WTC11 (cell line): ENCODE results near the gene KLHL34. TPM values are rescaled to one million over a fixed set of nuclear protein-coding genes. Genes with fewer than 3 reads are reported as not detected.
A peak's percentile ranks its signal among the peaks of the same experiment; 100 is the strongest.

ENCODE experiments used
- ATAC-seq: fragments of 200-7000 bp; cut with Tn5 transposase; 2 replicates; pipeline ENCODE4 v1.10.0; 2021; ENCODE audit warnings: mild to moderate bottlenecking, moderate library complexity
- CTCF ChIA-PET: fragments of 300-600 bp; sonication (Branson Sonifier 250); formaldehyde crosslinking; loops from one replicate; lab custom pipeline; 2021; ENCODE audit warnings: antibody characterized with exemption; lab: Charles Lee
- POLR2A ChIA-PET: fragments of 350-600 bp; sonication (Branson Sonifier 250); formaldehyde crosslinking; loops from one replicate; lab custom pipeline; 2021; ENCODE audit warnings: antibody characterized with exemption; lab: Charles Lee
- DNase-seq: peaks from one replicate; pipeline ENCODE4 v3.0.0; 2021; ENCODE audit warnings: low spot score
- H3K27ac Mint-ChIP-seq: 2 replicates; pipeline ENCODE4 v1.8.0; 2021; ENCODE audit warnings: mixed read lengths
- H3K27me3 Mint-ChIP-seq: 2 replicates; pipeline ENCODE4 v1.8.0; 2021; ENCODE audit warnings: low read depth, mild to moderate bottlenecking, moderate library complexity, mixed read lengths
- H3K36me3 Mint-ChIP-seq: 2 replicates; pipeline ENCODE4 v1.8.0; 2021; ENCODE audit warnings: mixed read lengths
- H3K4me1 Mint-ChIP-seq: 2 replicates; pipeline ENCODE4 v1.8.0; 2022; ENCODE audit warnings: mixed read lengths
- H3K4me3 Mint-ChIP-seq: 2 replicates; pipeline ENCODE4 v1.8.0; 2021; ENCODE audit warnings: mild to moderate bottlenecking, moderate library complexity, mixed read lengths
- H3K9me3 Mint-ChIP-seq: 2 replicates; pipeline ENCODE4 v1.8.0; 2021; ENCODE audit warnings: mixed read lengths
- AFF4 ChIP-seq: sonication (generic); formaldehyde crosslinking; IDR thresholded peaks from 2 replicates; pipeline ENCODE4 v1.8.1; 2023; ENCODE audit warnings: mild to moderate bottlenecking, missing genetic modification reagents, borderline replicate concordance
- CBFB ChIP-seq: sonication (generic); formaldehyde crosslinking; IDR thresholded peaks from 2 replicates; pipeline ENCODE4 v1.8.1; 2022; ENCODE audit warnings: mild to moderate bottlenecking, low read depth, missing genetic modification reagents
- E2F1 ChIP-seq: sonication (generic); formaldehyde crosslinking; IDR thresholded peaks from 2 replicates; pipeline ENCODE4 v1.8.0; 2022; ENCODE audit warnings: mild to moderate bottlenecking, missing genetic modification reagents
- MLX ChIP-seq: sonication (generic); formaldehyde crosslinking; IDR thresholded peaks from 2 replicates; pipeline ENCODE4 v1.8.1; 2023; ENCODE audit warnings: mild to moderate bottlenecking, missing genetic modification reagents, moderate library complexity
- NFYB ChIP-seq: sonication (generic); formaldehyde crosslinking; conservative IDR thresholded peaks from 2 replicates; pipeline ENCODE4 v1.8.0; 2022; ENCODE audit warnings: low read depth, missing genetic modification reagents
- RELA ChIP-seq: sonication (generic); formaldehyde crosslinking; IDR thresholded peaks from 2 replicates; pipeline ENCODE4 v1.8.1; 2022; ENCODE audit warnings: missing genetic modification reagents, mild to moderate bottlenecking, borderline replicate concordance
- SMAD3 ChIP-seq: sonication (generic); formaldehyde crosslinking; IDR thresholded peaks from 2 replicates; pipeline ENCODE4 v1.8.0; 2022; ENCODE audit warnings: missing genetic modification reagents, mild to moderate bottlenecking, borderline replicate concordance
- SMAD4 ChIP-seq: sonication (generic); formaldehyde crosslinking; IDR thresholded peaks from 2 replicates; pipeline ENCODE4 v1.8.0; 2022; ENCODE audit warnings: mild to moderate bottlenecking, missing genetic modification reagents
- ZNF121 ChIP-seq: sonication (generic); formaldehyde crosslinking; IDR thresholded peaks from 2 replicates; pipeline ENCODE4 v1.8.0; 2023; ENCODE audit warnings: missing genetic modification reagents
- ZNF423 ChIP-seq: fragments of 250-450 bp; sonication (Bioruptor Pico); IDR thresholded peaks from 2 replicates; pipeline ENCODE4 v2.1.2; 2022; ENCODE audit warnings: mild to moderate bottlenecking, moderate library complexity
- ZNF532 ChIP-seq: fragments of 250-450 bp; sonication (Bioruptor Pico); IDR thresholded peaks from 2 replicates; pipeline ENCODE4 v1.9.0; 2021; ENCODE audit warnings: mild to moderate bottlenecking, borderline replicate concordance
- total RNA-seq: library from RNA; stranded (reverse); gene quantifications from 3 replicates; pipeline ENCODE4 v1.2.3, GENCODE V29; 2021
- TF ChIP-seq, protein P1 (sequence below): sonication (generic); formaldehyde crosslinking; IDR thresholded peaks from 2 replicates; pipeline ENCODE4 v1.8.1; 2022; ENCODE audit warnings: mild to moderate bottlenecking, moderate library complexity, missing genetic modification reagents
- TF ChIP-seq, protein P2 (sequence below): sonication (generic); formaldehyde crosslinking; IDR thresholded peaks from 2 replicates; pipeline ENCODE4 v1.8.1; 2022; ENCODE audit warnings: mild to moderate bottlenecking, missing genetic modification reagents, moderate library complexity, borderline replicate concordance
- TF ChIP-seq, protein P3 (sequence below): sonication (generic); formaldehyde crosslinking; conservative IDR thresholded peaks from 2 replicates; pipeline ENCODE4 v1.8.1; 2023; ENCODE audit warnings: mild to moderate bottlenecking, low read depth, missing genetic modification reagents, moderate library complexity

KLHL34 gene
- total RNA-seq, 1 experiment from 2014 or later: 1.6 TPM

DNA sequence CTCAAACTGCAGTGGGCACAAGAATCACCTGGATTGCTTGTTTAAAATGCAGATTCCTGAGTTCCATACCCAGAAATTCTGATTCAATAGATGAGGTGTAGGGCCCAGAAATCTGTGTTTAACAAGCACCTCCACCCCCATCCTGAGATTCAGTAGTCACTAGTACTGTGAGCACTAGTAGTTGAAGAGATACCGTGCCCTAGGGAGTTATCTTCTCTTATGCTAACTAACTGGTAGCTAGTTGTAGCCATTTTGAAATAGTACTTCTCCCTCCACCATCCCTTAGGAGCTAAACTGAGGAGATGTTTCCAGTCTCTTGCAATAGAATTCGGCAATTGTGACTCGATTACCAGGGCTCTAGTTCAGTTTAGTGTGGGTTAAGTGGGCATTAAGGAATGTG is 18.4 kb downstream of the KLHL34 start:
- peaks cover 3% of the 10 kb centered on the region; the same call in 1 of the 2 replicates for H3K4me1 Mint-ChIP-seq
- no peaks in the 10 kb centered on the region for H3K9me3 Mint-ChIP-seq
- no peaks in the 10 kb centered on the region for H3K36me3 Mint-ChIP-seq
- peak; percentile 59 for ATAC-seq
- ChIA-PET CTCF (no interaction called here), POLR2A (no interaction called here)
- H3K27ac Mint-ChIP-seq: no peak overlapping the region
- no peak overlapping the region for H3K4me3 Mint-ChIP-seq
- no peaks in the 10 kb centered on the region for H3K27me3 Mint-ChIP-seq
- TF ChIP-seq MLX (CRISPR knock-in tag): no peak
- no peak for TF ChIP-seq SMAD4 (CRISPR knock-in tag)
- TF ChIP-seq ZNF423 (CRISPR knock-in tag): no peak
- no peak for TF ChIP-seq E2F1 (CRISPR knock-in tag)
- no peak for TF ChIP-seq AFF4 (CRISPR knock-in tag)
- TF ChIP-seq SMAD3: no peak
- TF ChIP-seq ZNF121 (CRISPR knock-in tag): no peak
- TF ChIP-seq NFYB (CRISPR knock-in tag): no peak
- no peak for TF ChIP-seq ZNF532 (CRISPR knock-in tag)
- TF ChIP-seq, protein P1, sequence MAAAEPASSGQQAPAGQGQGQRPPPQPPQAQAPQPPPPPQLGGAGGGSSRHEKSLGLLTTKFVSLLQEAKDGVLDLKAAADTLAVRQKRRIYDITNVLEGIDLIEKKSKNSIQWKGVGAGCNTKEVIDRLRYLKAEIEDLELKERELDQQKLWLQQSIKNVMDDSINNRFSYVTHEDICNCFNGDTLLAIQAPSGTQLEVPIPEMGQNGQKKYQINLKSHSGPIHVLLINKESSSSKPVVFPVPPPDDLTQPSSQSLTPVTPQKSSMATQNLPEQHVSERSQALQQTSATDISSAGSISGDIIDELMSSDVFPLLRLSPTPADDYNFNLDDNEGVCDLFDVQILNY (CRISPR knock-in tag): no peak
- no peak for TF ChIP-seq RELA (CRISPR knock-in tag)
- TF ChIP-seq, protein P2, sequence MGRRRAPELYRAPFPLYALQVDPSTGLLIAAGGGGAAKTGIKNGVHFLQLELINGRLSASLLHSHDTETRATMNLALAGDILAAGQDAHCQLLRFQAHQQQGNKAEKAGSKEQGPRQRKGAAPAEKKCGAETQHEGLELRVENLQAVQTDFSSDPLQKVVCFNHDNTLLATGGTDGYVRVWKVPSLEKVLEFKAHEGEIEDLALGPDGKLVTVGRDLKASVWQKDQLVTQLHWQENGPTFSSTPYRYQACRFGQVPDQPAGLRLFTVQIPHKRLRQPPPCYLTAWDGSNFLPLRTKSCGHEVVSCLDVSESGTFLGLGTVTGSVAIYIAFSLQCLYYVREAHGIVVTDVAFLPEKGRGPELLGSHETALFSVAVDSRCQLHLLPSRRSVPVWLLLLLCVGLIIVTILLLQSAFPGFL (CRISPR knock-in tag): no peak
- TF ChIP-seq, protein P3, sequence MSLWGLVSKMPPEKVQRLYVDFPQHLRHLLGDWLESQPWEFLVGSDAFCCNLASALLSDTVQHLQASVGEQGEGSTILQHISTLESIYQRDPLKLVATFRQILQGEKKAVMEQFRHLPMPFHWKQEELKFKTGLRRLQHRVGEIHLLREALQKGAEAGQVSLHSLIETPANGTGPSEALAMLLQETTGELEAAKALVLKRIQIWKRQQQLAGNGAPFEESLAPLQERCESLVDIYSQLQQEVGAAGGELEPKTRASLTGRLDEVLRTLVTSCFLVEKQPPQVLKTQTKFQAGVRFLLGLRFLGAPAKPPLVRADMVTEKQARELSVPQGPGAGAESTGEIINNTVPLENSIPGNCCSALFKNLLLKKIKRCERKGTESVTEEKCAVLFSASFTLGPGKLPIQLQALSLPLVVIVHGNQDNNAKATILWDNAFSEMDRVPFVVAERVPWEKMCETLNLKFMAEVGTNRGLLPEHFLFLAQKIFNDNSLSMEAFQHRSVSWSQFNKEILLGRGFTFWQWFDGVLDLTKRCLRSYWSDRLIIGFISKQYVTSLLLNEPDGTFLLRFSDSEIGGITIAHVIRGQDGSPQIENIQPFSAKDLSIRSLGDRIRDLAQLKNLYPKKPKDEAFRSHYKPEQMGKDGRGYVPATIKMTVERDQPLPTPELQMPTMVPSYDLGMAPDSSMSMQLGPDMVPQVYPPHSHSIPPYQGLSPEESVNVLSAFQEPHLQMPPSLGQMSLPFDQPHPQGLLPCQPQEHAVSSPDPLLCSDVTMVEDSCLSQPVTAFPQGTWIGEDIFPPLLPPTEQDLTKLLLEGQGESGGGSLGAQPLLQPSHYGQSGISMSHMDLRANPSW: no peak
- no peak for TF ChIP-seq CBFB
- DNase-seq: no peak
